Heart left ventricle (tissue), 13 donors: ENCODE measurements around the gene LHFPL4.

Experiments
- CTCF ChIP-seq, 12 donors: fragments of 200-600 bp; sonication (generic) in 4 of 12; IDR thresholded peaks; one replicate each; pipeline versions ENCODE4 v1.5.0 to v1.8.0; 2018 to 2022; ENCODE audit warnings: antibody characterized with exemption in 12 of 12, mild to moderate bottlenecking in 5 of 12
- POLR2A ChIP-seq, 2 donors: fragments of 450-650 bp; IDR thresholded peaks; one replicate each; pipeline ENCODE4 v1.6.1; 2017; ENCODE audit warnings: antibody characterized with exemption in 2 of 2, mild to moderate bottlenecking in 2 of 2, moderate library complexity in 2 of 2
- donor health status: ischemic (EF 13 %, LVEDD 7.1; RV severe dilation, severe dysfunction).
- donor health status: DM: no; HTN: yes; CAD: no.
- donor health status: DM: no; HTN: no; CAD: no.
- donor health status: ischemic (EF 25% LVEDD 6.9; RV normal size, moderate dysfunction).
- donor health status: ischemic (EF 25% LVEDD 5.7; RV mildly dilated, moderate dysfunction).
- donor health status: ischemic (EF 35%, LVEDD 5.7; RV mildly dilated, moderate dysfunction).
- donor health status: nonischemic (EF 11% LVEDD 7.7; RV severe dilation, severe dysfunction).
- donor health status: DM: yes; HTN: yes; CAD: no.
- donor health status: PGD.
- donor health status: ischemic (EF 29% LVEDD 5.4; RV normal size, mild dysfunction).
- donor health status: nonischemic (EF 23%, LVEDD 6.1; RV moderate dilation, normal function).

GRCh38 chr3:9496893-9497292 is 56.7 kb downstream of the LHFPL4 start:
- TF ChIP-seq CTCF (IDR thresholded peaks at IDR 0.05) (no peak), POLR2A (IDR thresholded peaks at IDR 0.05) (no peak)
